H1 (cell line): ENCODE results near the gene ARMC9. TPM values are rescaled to one million over a fixed set of nuclear protein-coding genes. Genes with fewer than 3 reads are reported as not detected.

Experiments
- CTCF ChIA-PET: fragments of 300-600 bp; sonication (Branson Sonifier 250); formaldehyde crosslinking; loops from one replicate; lab custom pipeline; 2021; ENCODE audit not compliant: partially characterized antibody; lab: Charles Lee
- POLR2A ChIA-PET: fragments of 300-600 bp; sonication (Branson Sonifier 250); formaldehyde crosslinking; loops from one replicate; lab custom pipeline; 2021; ENCODE audit warnings: inconsistent platforms; ENCODE audit not compliant: partially characterized antibody; lab: Charles Lee
- DNase-seq, 2 experiments: peaks; one replicate each; pipeline versions ENCODE4 v3.0.0 to v3.0.0-alpha.2; 2010 to 2022; ENCODE audit warnings: low spot score in 2 of 2, low read depth in 1 of 2, mixed read lengths in 1 of 2
- FAIRE-seq: peaks from 2 replicates; lab custom pipeline; 2011; peaks lifted over from hg19 to GRCh38; lab: Jason Lieb, UNC
- H2AFZ ChIP-seq: 2 replicates; pipeline ENCODE4 v1.8.1; 2012; ENCODE audit warnings: low read length, inconsistent platforms
- H2AK5ac ChIP-seq: 2 replicates; pipeline ENCODE4 v1.6.1; 2013; ENCODE audit warnings: low read depth, low read length
- H2BK120ac ChIP-seq: replicated peaks from 2 replicates; pipeline ENCODE3; 2013; ENCODE audit warnings: low read depth, low read length, inconsistent platforms
- H2BK12ac ChIP-seq: 2 replicates; pipeline ENCODE4 v1.6.1; 2013; ENCODE audit warnings: low read depth, low read length
- H2BK15ac ChIP-seq: 2 replicates; pipeline ENCODE4 v1.6.1; 2013; ENCODE audit warnings: low read length
- H2BK20ac ChIP-seq: 2 replicates; pipeline ENCODE4 v1.6.1; 2013; ENCODE audit warnings: low read length
- H2BK5ac ChIP-seq: 2 replicates; pipeline ENCODE4 v1.6.1; 2013; ENCODE audit warnings: low read depth, low read length
- H3K14ac ChIP-seq: 2 replicates; pipeline ENCODE4 v1.6.1; 2013; ENCODE audit warnings: inconsistent platforms; ENCODE audit not compliant: insufficient read length
- H3K18ac ChIP-seq: 2 replicates; pipeline ENCODE4 v1.6.1; 2013; ENCODE audit warnings: low read length; ENCODE audit errors: extremely low read depth
- H3K23ac ChIP-seq: 2 replicates; pipeline ENCODE4 v1.6.1; 2013; ENCODE audit warnings: inconsistent platforms; ENCODE audit not compliant: insufficient read length
- H3K23me2 ChIP-seq: 2 replicates; pipeline ENCODE4 v1.6.1; 2013; ENCODE audit warnings: low read depth, low read length
- H3K27ac ChIP-seq: 2 replicates; pipeline ENCODE4 v1.6.1; 2011; ENCODE audit warnings: low read depth, low read length, inconsistent platforms
- H3K27me3 ChIP-seq, 4 experiments: replicated peaks in 1 of 4; 1 replicate in 1 of 4; 2 replicates in 3 of 4; pipeline versions ENCODE4 v1.6.1 to v1.8.1; 2011 to 2013; ENCODE audit warnings: low read length in 3 of 4, mild to moderate bottlenecking in 3 of 4, inconsistent platforms in 2 of 4, mixed read lengths in 2 of 4, moderate library complexity in 1 of 4; ENCODE audit not compliant: control insufficient read depth in 3 of 4, insufficient read depth in 3 of 4; ENCODE audit errors: extremely low read depth in 1 of 4
- H3K36me3 ChIP-seq, 4 experiments: 2 replicates each; pipeline versions ENCODE4 v1.6.1 to v1.8.1; 2011 to 2013; ENCODE audit warnings: mild to moderate bottlenecking in 4 of 4, low read length in 3 of 4, moderate library complexity in 2 of 4, control low read depth in 1 of 4, inconsistent platforms in 1 of 4; ENCODE audit not compliant: insufficient read depth in 4 of 4, control insufficient read depth in 2 of 4
- H3K4ac ChIP-seq: replicated peaks from 2 replicates; pipeline ENCODE3; 2013; ENCODE audit warnings: low read length, low read depth, mixed read lengths, inconsistent platforms; ENCODE audit not compliant: insufficient read length
- H3K4me1 ChIP-seq, 4 experiments: replicated peaks in 1 of 4; 1 replicate in 1 of 4; 2 replicates in 3 of 4; pipeline versions ENCODE4 v1.6.1 to v1.8.1; 2011 to 2013; ENCODE audit warnings: low read length in 3 of 4, inconsistent platforms in 2 of 4, mixed read lengths in 1 of 4; ENCODE audit not compliant: insufficient read depth in 4 of 4, control insufficient read depth in 3 of 4
- H3K4me2 ChIP-seq, 2 experiments: 2 replicates each; pipeline versions ENCODE4 v1.6.1 to v1.8.1; 2011 to 2013; ENCODE audit warnings: low read depth in 2 of 2, low read length in 2 of 2, control low read depth in 1 of 2, inconsistent platforms in 1 of 2, mild to moderate bottlenecking in 1 of 2; ENCODE audit not compliant: insufficient read depth in 1 of 2
- H3K4me3 ChIP-seq, 4 experiments: fragments of 200-600, 300-600 bp in 1 of 4; sonication (generic), shearing (Covaris generic), sonication (Bioruptor Twin) in 1 of 4; 2 replicates each; pipeline versions ENCODE4 v1.5.1 to v1.8.1; 2011 to 2016; ENCODE audit warnings: low read length in 4 of 4, low read depth in 3 of 4, control low read depth in 2 of 4, inconsistent platforms in 2 of 4, mild to moderate bottlenecking in 2 of 4, mixed read lengths in 1 of 4, moderate library complexity in 1 of 4; ENCODE audit not compliant: insufficient read depth in 2 of 4; ENCODE audit errors: extremely low read depth in 1 of 4
- H3K56ac ChIP-seq: replicated peaks from 2 replicates; pipeline ENCODE3; 2013; ENCODE audit warnings: low read depth, mild to moderate bottlenecking, mixed read lengths, low read length, inconsistent platforms; ENCODE audit not compliant: insufficient read length
- H3K79me1 ChIP-seq: 2 replicates; pipeline ENCODE4 v1.6.1; 2013; ENCODE audit warnings: low read depth, low read length, control low read depth
- H3K79me2 ChIP-seq, 2 experiments: 2 replicates each; pipeline versions ENCODE4 v1.6.1 to v1.8.1; 2012 to 2013; ENCODE audit warnings: low read length in 2 of 2, mild to moderate bottlenecking in 2 of 2, inconsistent platforms in 1 of 2; ENCODE audit not compliant: insufficient read depth in 2 of 2, control insufficient read depth in 1 of 2
- H3K9ac ChIP-seq, 4 experiments: replicated peaks in 1 of 4; 1 replicate in 1 of 4; 2 replicates in 3 of 4; pipeline versions ENCODE4 v1.6.1 to v1.8.1; 2011 to 2013; ENCODE audit warnings: low read depth in 3 of 4, low read length in 3 of 4, control low read depth in 2 of 4, mild to moderate bottlenecking in 2 of 4, moderate library complexity in 2 of 4, inconsistent platforms in 1 of 4; ENCODE audit errors: extremely low read depth in 1 of 4
- H3K9me3 ChIP-seq, 2 experiments: 2 replicates each; pipeline versions ENCODE4 v1.6.1 to v1.8.1; 2012 to 2013; ENCODE audit warnings: mild to moderate bottlenecking in 2 of 2, moderate library complexity in 2 of 2, control low read depth in 1 of 2, inconsistent platforms in 1 of 2, low read depth in 1 of 2, low read length in 1 of 2, mixed read lengths in 1 of 2; ENCODE audit not compliant: insufficient read depth in 2 of 2
- H4K20me1 ChIP-seq, 2 experiments: replicated peaks in 1 of 2; 2 replicates each; pipeline versions ENCODE3 to v1.8.1; 2011 to 2013; ENCODE audit warnings: inconsistent platforms in 2 of 2, low read length in 2 of 2, mild to moderate bottlenecking in 1 of 2; ENCODE audit not compliant: insufficient read depth in 2 of 2, control insufficient read depth in 1 of 2
- H4K5ac ChIP-seq: 2 replicates; pipeline ENCODE4 v1.6.1; 2013; ENCODE audit warnings: low read length, low read depth, mixed read lengths, inconsistent platforms; ENCODE audit not compliant: insufficient read length
- H4K8ac ChIP-seq: 2 replicates; pipeline ENCODE4 v1.8.0; 2013; ENCODE audit warnings: mild to moderate bottlenecking, moderate library complexity, low read length, inconsistent platforms; ENCODE audit not compliant: insufficient read depth; ENCODE audit errors: extremely low read depth
- H4K91ac ChIP-seq: replicated peaks from 2 replicates; pipeline ENCODE3; 2013; ENCODE audit warnings: low read length, mixed read lengths, inconsistent platforms; ENCODE audit not compliant: insufficient read length
- BRCA1 ChIP-seq: IDR thresholded peaks from 2 replicates; pipeline ENCODE4 v1.6.1; 2012; ENCODE audit warnings: low read depth, low read length, improper control_type of control experiment
- WGBS, 2 experiments: shearing (Covaris generic) in 1 of 2; methylation state at CpG; one replicate each; pipeline versions ENCODE4 v1.1.6 to v1.1.7; 2013 to 2015; ENCODE audit warnings: low lambda C conversion rate in 2 of 2, mixed read lengths in 2 of 2, inconsistent platforms in 1 of 2, low coverage in 1 of 2, missing lambda C conversion rate in 1 of 2; ENCODE audit not compliant: insufficient replicate concordance in 2 of 2, insufficient coverage in 1 of 2, insufficient read length in 1 of 2; ENCODE audit errors: extremely low coverage in 1 of 2, missing lambda C conversion rate in 1 of 2; 5-methylcytosine and 5-hydroxymethylcytosine counted together
- polyA plus RNA-seq, 7 experiments: library from polyadenylated mRNA; depleted of rRNA in 3 of 7; stranded (reverse) in 5 of 7; unstranded in 2 of 7; fragments of >200 nt in 5 of 7; fragments of 200-250 nt in 2 of 7; gene quantifications; 1 replicate in 5 of 7; 2 replicates in 1 of 7; 4 replicates in 1 of 7; pipeline versions ENCODE4 v1.2.1 to v1.2.3, GENCODE V29; 2011 to 2013; ENCODE audit warnings: missing spikeins in 2 of 7, mixed read lengths in 2 of 7
- total RNA-seq: library from RNA; stranded (reverse); fragmentation: NEBNext Ultra II Directional; extraction: Animal tissue kit (Norgen Biotek cat#: 25700); gene quantifications from 2 replicates; pipeline ENCODE4 v1.2.1, GENCODE V29; 2021

ARMC9 gene
- total and polyA plus RNA-seq, 2 of the 8 experiments (the other 6 are each of a cell fraction or from before 2014, with no cell fraction given): 23.2 to 36.1 TPM

GRCh38 chr2:231276987-231277386, 78.6 kb downstream of the ARMC9 start:
- Histone ChIP-seq H3K9me3 (no peaks in the 10 kb centered on the region), H3K27ac (no peak overlapping the region), H2BK5ac (no peak overlapping the region), H3K56ac (no peak overlapping the region), H3K79me1 (no peaks in the 10 kb centered on the region), H3K18ac (no peak overlapping the region), H4K8ac (no peak overlapping the region), H2BK15ac (no peak overlapping the region), H3K4me2 (no peak overlapping the region), H3K4ac (no peak overlapping the region), H3K79me2 (no peaks in the 10 kb centered on the region), H3K36me3 (peaks cover 6 to 24% (median 18%) of the 10 kb centered on the region in 4 experiments; a peak in 6 of 8 replicates), H2BK12ac (no peak overlapping the region), H4K20me1 (no peaks in the 10 kb centered on the region), H3K14ac (no peak overlapping the region), H3K23ac (no peak overlapping the region), H3K4me1 (no peaks in the 10 kb centered on the region), H3K4me3 (no peak overlapping the region), H2AFZ (no peak overlapping the region), H4K91ac (no peak overlapping the region), H2BK20ac (no peak overlapping the region), H3K23me2 (no peaks in the 10 kb centered on the region), H2BK120ac (no peak overlapping the region), H2AK5ac (no peak overlapping the region), H3K27me3 (no peaks in the 10 kb centered on the region), H3K9ac (no peak overlapping the region), H4K5ac (no peak overlapping the region)
- no peak for DNase-seq
- ChIA-PET POLR2A (no interaction called here), CTCF (interaction anchor here (0.7 to 1.9 kb wide), 8 partner anchors 13 to 135 kb away, joined by 3 to 5 read pairs (median 3); no protein-coding TSS in a partner anchor)
- no peak for FAIRE-seq
- 100% methylated on average over 2 of the region's 2 CpGs; no CpG with 5 or more reads in 1 of the 2 experiments for WGBS, 2 experiments
- TF ChIP-seq BRCA1: no peak
